Breast epithelium (tissue), 4 donors: ENCODE data around the gene SLC22A15. TPM values are rescaled to one million over a fixed set of nuclear protein-coding genes. Genes with fewer than 3 reads are reported as not detected.
"Not testable (repeated sequence)": the region's sequence is repeated elsewhere in the genome, so short reads cannot be mapped to it uniquely, and the experiment has no call there.

Source experiments
- DNase-seq, 2 donors: peaks; one replicate each; pipeline ENCODE4 v3.0.0-alpha.2; 2019; ENCODE audit warnings: low spot score in 2 of 2
- H3K27ac ChIP-seq, 2 donors: fragments of 200-600 bp; sonication (generic) in 1 of 2; one replicate each; pipeline ENCODE4 v1.5.1; 2016 to 2019; ENCODE audit warnings: mild to moderate bottlenecking in 1 of 2
- H3K27me3 ChIP-seq, 2 donors: fragments of 200-600 bp; sonication (generic) in 1 of 2; one replicate each; pipeline versions ENCODE4 v1.5.1 to v1.6.0; 2017 to 2019; ENCODE audit warnings: control low read depth in 1 of 2, mild to moderate bottlenecking in 1 of 2
- H3K36me3 ChIP-seq: fragments of 200-600 bp; one replicate; pipeline ENCODE4 v1.5.1; 2019
- H3K4me1 ChIP-seq, 2 donors: fragments of 200-600 bp; sonication (generic); one replicate each; pipeline ENCODE4 v1.5.1; 2016 to 2019; ENCODE audit warnings: control low read depth in 1 of 2
- H3K4me3 ChIP-seq, 3 donors: fragments of 200-600 bp; sonication (generic); 1 replicate in 2 of 3; 2 replicates in 1 of 3; pipeline ENCODE4 v1.5.1; 2016 to 2019; ENCODE audit warnings: mild to moderate bottlenecking in 3 of 3, moderate library complexity in 2 of 3
- H3K9me3 ChIP-seq, 2 donors: fragments of 200-600 bp; sonication (generic) in 1 of 2; one replicate each; pipeline ENCODE4 v1.5.1; 2016 to 2019; ENCODE audit warnings: control low read depth in 1 of 2
- POLR2A ChIP-seq: fragments of 450-650 bp; IDR thresholded peaks from one replicate; pipeline ENCODE4 v1.6.1; 2016; ENCODE audit warnings: antibody characterized with exemption, mild to moderate bottlenecking, moderate library complexity
- POLR2AphosphoS5 ChIP-seq, 3 donors: sonication (generic); formaldehyde crosslinking; IDR thresholded peaks; one replicate each; pipeline ENCODE4 v1.6.1; 2017; ENCODE audit warnings: antibody characterized with exemption in 3 of 3
- intact Hi-C: fragments of 100-400 bp; cut with DNase I; formaldehyde crosslinking; loops from one replicate; pipeline ENCODE4 v1.15.1; 2023; ENCODE audit warnings: low total_unique reads
- total RNA-seq, 3 donors: library from RNA; depleted of rRNA; stranded (reverse); fragments of >200 nt; gene quantifications; one replicate each; pipeline ENCODE4 v1.1.0, GENCODE V29; 2016
- TF ChIP-seq, protein P1 (sequence below), 3 donors: fragments of 450-650 bp; IDR thresholded peaks; one replicate each; pipeline ENCODE4 v1.5.1; 2016 to 2017; ENCODE audit warnings: antibody characterized with exemption in 3 of 3, mild to moderate bottlenecking in 3 of 3, moderate library complexity in 3 of 3

The SLC22A15 gene
- total RNA-seq, 3 donors from 2014 or later = 5.6 to 10.1 (median 7.8) TPM

DNA sequence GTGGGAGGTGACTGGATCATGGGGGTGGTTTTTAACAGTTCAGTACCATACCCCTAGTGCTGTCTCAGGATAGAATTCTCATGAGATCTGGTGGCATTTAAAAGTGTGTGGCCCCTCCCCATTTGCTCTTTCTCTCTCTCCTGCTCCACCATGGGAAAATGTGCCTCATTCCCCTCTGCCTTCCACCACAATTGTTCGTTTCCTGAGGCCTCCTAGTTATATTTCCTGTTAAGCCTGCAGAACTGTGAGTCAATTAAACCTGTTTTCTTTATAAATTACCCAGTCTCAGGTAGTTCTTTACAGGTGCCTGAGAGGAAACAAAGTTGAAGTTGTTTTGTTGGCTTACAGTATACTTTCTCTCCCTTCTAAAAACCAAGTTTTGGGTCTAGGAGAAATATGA is 23.1 kb upstream of the SLC22A15 start:
- Histone ChIP-seq H3K27ac (no peak overlapping the region), H3K27me3 (no peaks in the 10 kb centered on the region), H3K9me3 (no peaks in the 10 kb centered on the region), H3K36me3 (no peaks in the 10 kb centered on the region), H3K4me1 (no peaks in the 10 kb centered on the region), H3K4me3 (no peak overlapping the region)
- TF ChIP-seq POLR2AphosphoS5 (IDR thresholded peaks at IDR 0.05) (no peak), POLR2A (no peak)
- TF ChIP-seq, protein P1, sequence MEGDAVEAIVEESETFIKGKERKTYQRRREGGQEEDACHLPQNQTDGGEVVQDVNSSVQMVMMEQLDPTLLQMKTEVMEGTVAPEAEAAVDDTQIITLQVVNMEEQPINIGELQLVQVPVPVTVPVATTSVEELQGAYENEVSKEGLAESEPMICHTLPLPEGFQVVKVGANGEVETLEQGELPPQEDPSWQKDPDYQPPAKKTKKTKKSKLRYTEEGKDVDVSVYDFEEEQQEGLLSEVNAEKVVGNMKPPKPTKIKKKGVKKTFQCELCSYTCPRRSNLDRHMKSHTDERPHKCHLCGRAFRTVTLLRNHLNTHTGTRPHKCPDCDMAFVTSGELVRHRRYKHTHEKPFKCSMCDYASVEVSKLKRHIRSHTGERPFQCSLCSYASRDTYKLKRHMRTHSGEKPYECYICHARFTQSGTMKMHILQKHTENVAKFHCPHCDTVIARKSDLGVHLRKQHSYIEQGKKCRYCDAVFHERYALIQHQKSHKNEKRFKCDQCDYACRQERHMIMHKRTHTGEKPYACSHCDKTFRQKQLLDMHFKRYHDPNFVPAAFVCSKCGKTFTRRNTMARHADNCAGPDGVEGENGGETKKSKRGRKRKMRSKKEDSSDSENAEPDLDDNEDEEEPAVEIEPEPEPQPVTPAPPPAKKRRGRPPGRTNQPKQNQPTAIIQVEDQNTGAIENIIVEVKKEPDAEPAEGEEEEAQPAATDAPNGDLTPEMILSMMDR (IDR thresholded peaks at IDR 0.05) = no peak
- intact Hi-C loops = no loop called here
- no peak for DNase-seq

DNA sequence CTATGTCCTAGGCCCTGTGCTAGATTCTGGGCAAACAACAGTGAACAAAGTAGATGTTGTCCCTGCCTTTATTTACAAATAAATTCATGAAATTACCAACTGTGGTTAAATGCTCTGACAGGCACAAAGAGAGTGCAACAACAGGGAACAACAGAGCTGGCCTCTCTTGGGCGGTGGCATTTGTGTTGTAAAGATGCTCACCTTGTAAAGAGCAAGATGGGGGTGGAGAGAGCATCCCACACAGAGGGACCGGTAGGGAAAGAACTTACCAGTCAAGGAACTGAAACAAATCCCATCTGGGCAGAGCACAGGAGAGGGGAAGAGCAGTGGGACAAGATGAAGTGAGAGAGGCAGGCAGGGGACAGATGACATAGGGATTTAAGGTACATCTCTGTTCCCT is 21.6 kb upstream of the SLC22A15 start:
- Histone ChIP-seq H3K4me1 (no peaks in the 10 kb centered on the region), H3K27me3 (no peaks in the 10 kb centered on the region), H3K27ac (no peak overlapping the region), H3K9me3 (no peaks in the 10 kb centered on the region), H3K4me3 (no peak overlapping the region), H3K36me3 (no peaks in the 10 kb centered on the region)
- no peak for TF ChIP-seq POLR2AphosphoS5 (IDR thresholded peaks at IDR 0.05)
- intact Hi-C loops = no loop called here
- no peak for DNase-seq

DNA sequence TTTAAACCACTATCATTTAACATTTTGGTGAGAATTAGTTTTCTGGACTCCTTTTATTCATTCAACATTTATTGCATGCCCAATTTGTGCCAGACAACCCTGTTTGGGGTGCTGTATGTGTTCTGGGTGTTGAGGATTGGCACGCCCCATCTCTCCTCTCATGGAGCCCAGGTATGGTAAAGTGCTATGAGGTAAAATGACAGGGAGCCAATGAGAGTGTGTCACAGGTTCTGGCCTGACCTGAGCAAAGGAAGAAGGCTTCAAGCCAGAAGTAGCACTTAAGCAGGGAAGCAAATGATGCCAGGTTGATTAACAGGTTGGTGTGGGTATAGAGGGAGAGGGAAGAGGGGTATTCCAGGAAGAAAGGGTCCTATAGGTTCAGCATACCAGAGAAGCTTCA is 21.1 kb upstream of the SLC22A15 start:
- intact Hi-C loops = no loop called here
- no peaks in the 10 kb centered on the region for H3K27me3 ChIP-seq

DNA sequence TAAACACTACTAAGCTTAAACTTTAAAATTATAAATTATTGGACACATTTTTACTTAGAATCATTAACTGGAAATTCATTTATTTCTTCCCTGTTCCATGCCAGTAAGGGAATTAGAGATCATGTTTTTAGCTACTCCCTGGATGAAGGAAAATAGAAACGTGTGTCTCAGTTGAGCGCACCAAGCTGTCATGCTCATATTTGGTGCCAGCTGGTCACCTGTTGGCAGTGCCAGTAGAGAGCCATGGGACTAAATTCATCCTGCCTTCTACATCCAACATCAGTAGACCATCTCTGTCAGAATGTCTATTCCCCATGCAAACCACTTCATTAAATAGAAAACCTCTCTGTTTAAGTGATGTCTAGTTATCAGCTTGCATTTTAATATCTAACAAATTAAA is 17.4 kb upstream of the SLC22A15 start:
- H3K27me3 ChIP-seq = no peaks in the 10 kb centered on the region
- TF ChIP-seq, protein P1 (IDR thresholded peaks at IDR 0.05) = no peak
- no peak for TF ChIP-seq POLR2AphosphoS5 (IDR thresholded peaks at IDR 0.05)
- no peak for TF ChIP-seq POLR2A
- no peaks in the 10 kb centered on the region for H3K9me3 ChIP-seq
- intact Hi-C loops = no loop called here
- H3K27ac ChIP-seq = no peak overlapping the region
- H3K36me3 ChIP-seq = no peaks in the 10 kb centered on the region
- no peaks in the 10 kb centered on the region for H3K4me1 ChIP-seq
- DNase-seq = no peak
- H3K4me3 ChIP-seq = no peak overlapping the region

More for the DNA sequence above, 21.1 kb upstream of the SLC22A15 start:
- Histone ChIP-seq H3K9me3 (no peaks in the 10 kb centered on the region), H3K4me3 (no peak overlapping the region), H3K36me3 (no peaks in the 10 kb centered on the region), H3K27ac (no peak overlapping the region), H3K4me1 (no peaks in the 10 kb centered on the region)
- TF ChIP-seq POLR2AphosphoS5 (IDR thresholded peaks at IDR 0.05) = no peak
- TF ChIP-seq POLR2A = no peak
- TF ChIP-seq, protein P1 (IDR thresholded peaks at IDR 0.05) = no peak
- DNase-seq = no peak

DNA sequence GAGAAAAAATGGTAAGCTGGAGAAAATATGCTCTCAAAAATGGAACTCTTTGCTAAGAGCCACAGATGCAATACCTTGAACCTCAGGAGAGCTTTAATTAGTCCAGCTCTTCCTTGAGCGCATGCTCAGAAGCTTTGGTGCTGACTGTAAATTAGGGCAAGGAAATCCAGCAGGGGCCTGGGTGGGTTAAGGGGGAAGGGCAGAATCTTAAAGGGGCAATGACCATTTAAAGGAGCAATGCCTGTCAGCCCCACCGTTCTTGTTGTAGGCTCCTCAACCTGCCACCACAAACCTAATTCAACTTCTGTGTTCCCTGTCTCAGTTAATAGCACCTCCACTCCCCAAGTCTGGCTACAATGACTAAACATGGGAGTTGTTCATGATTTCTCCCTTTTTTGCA is 6.8 kb upstream of the SLC22A15 start:
- Histone ChIP-seq H3K27ac (no peak overlapping the region), H3K4me3 (no peak overlapping the region), H3K9me3 (no peaks in the 10 kb centered on the region), H3K36me3 (no peaks in the 10 kb centered on the region), H3K4me1 (no peaks in the 10 kb centered on the region), H3K27me3 (no peaks in the 10 kb centered on the region)
- DNase-seq = no peak
- TF ChIP-seq POLR2AphosphoS5 (IDR thresholded peaks at IDR 0.05) = no peak
- TF ChIP-seq, protein P1 (IDR thresholded peaks at IDR 0.05) = no peak
- TF ChIP-seq POLR2A = no peak
- intact Hi-C loops = no loop called here

DNA sequence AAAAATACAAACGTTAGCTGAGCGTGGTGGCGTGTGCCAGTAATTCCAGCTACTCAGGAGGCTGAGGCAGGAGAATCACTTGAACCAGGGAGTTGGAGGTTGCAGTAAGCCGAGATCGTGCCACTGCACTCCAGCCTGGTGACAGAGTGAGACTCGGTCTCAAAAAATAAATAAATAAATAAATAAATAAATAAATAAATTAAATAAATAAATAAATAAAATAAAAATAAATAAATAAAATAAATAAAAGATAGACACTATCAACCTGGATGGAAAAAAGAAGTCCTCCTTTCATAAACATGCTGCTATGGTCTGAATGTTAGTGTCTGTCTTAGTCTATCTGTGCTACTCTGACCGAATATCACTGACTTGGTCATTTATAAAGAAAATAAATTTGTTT is 4.5 kb upstream of the SLC22A15 start:
- H3K9me3 ChIP-seq, H3K4me3 ChIP-seq, H3K4me1 ChIP-seq, DNase-seq, H3K27ac ChIP-seq, H3K27me3 ChIP-seq, H3K36me3 ChIP-seq, intact Hi-C loops: not testable (repeated sequence)
